ENCODE results near the gene ZHX3.

Gene ZHX3

GRCh38 chr20:41293269-41294037 lies 24.1 kb downstream of the ZHX3 start:
- no peak for DNase-seq

- DNase-seq, result no peak
Measured at GRCh38 chr20:41290804-41291389, 26.6 kb downstream of the ZHX3 start.

- DNase-seq, result no peak
Measured at GRCh38 chr20:41287327-41287726, 30.2 kb downstream of the ZHX3 start.

- DNase-seq, result no peak
Measured at GRCh38 chr20:41286240-41286851, 31.2 kb downstream of the ZHX3 start.

GRCh38 chr20:41279546-41280225 lies 37.8 kb downstream of the ZHX3 start:
- DNase-seq, result no peak

- no peak for DNase-seq
Measured at GRCh38 chr20:41278936-41279335, 38.6 kb downstream of the ZHX3 start.

GRCh38 chr20:41277049-41277448 lies 40.5 kb downstream of the ZHX3 start:
- DNase-seq, result no peak

- no peak for DNase-seq
Measured at GRCh38 chr20:41276317-41276751, 41.2 kb downstream of the ZHX3 start.

- DNase-seq, result no peak
Measured at GRCh38 chr20:41275301-41275731, 42.2 kb downstream of the ZHX3 start.

- no peak for DNase-seq
Measured at GRCh38 chr20:41274152-41274551, 43.4 kb downstream of the ZHX3 start.

GRCh38 chr20:41273445-41273844 lies 44.1 kb downstream of the ZHX3 start:
- no peak for DNase-seq

GRCh38 chr20:41272339-41272738 lies 45.2 kb downstream of the ZHX3 start:
- DNase-seq, result no peak

- no peak for DNase-seq
Measured at GRCh38 chr20:41268917-41269652, 48.4 kb downstream of the ZHX3 start.

GRCh38 chr20:41268402-41268801 lies 49.1 kb downstream of the ZHX3 start:
- DNase-seq, result no peak

GRCh38 chr20:41265938-41266337 lies 51.6 kb downstream of the ZHX3 start:
- no peak for DNase-seq

GRCh38 chr20:41264819-41265218 lies 52.7 kb downstream of the ZHX3 start:
- DNase-seq, result no peak

GRCh38 chr20:41261790-41262717 lies 55.5 kb downstream of the ZHX3 start:
- DNase-seq, result no peak

- no peak for DNase-seq
Measured at GRCh38 chr20:41261260-41261659, 56.3 kb downstream of the ZHX3 start.

- DNase-seq, result no peak
Measured at GRCh38 chr20:41260734-41261220, 56.8 kb downstream of the ZHX3 start.

GRCh38 chr20:41259309-41259708 lies 58.2 kb downstream of the ZHX3 start:
- DNase-seq, result no peak

- DNase-seq, result no peak
Measured at GRCh38 chr20:41258474-41258873, 59.1 kb downstream of the ZHX3 start.

GRCh38 chr20:41256516-41256915 lies 61.0 kb downstream of the ZHX3 start:
- no peak for DNase-seq
